H4 (cell line): ENCODE measurements around the gene LRRC8A. TPM values are rescaled to one million over a fixed set of nuclear protein-coding genes. Genes with fewer than 3 reads are reported as not detected.
"Not testable (repeated sequence)": the region's sequence is repeated elsewhere in the genome, so short reads cannot be mapped to it uniquely, and the experiment has no call there.

Experiments
- DNase-seq: peaks from one replicate; pipeline ENCODE4 v3.0.0-alpha.2; 2015; ENCODE audit warnings: low spot score
- total RNA-seq: library from RNA; depleted of rRNA; stranded (reverse); fragments of >200 nt; shearing (Covaris generic); gene quantifications from 2 replicates; pipeline ENCODE4 v1.2.3, GENCODE V29; 2014; rRNA removed

LRRC8A gene
- total RNA-seq, 1 experiment from 2014 or later: 26.8 TPM

GRCh38 chr9:128961403-128961802 is 79.5 kb downstream of the LRRC8A start:
- DNase-seq: not testable (repeated sequence)

Other genes with a start within 250 kb of the LRRC8A start
- 56.9 and 69.0 TPM in 2 replicates for gene DYNC2I2, start 225.3 kb upstream of the LRRC8A start, total RNA-seq
- 568 and 655 TPM in 2 replicates for gene SET, start 192.9 kb upstream of the LRRC8A start, total RNA-seq
- 1.9 and 2.8 TPM in 2 replicates for gene PKN3, start 179.6 kb upstream of the LRRC8A start, total RNA-seq
- gene ZDHHC12, start 158.0 kb upstream of the LRRC8A start, total RNA-seq: 46.4 and 57.8 TPM in 2 replicates
- 12.4 and 21.5 TPM in 2 replicates for gene ZER1, start 110.2 kb upstream of the LRRC8A start, total RNA-seq
- 12.0 and 16.6 TPM in 2 replicates for gene TBC1D13, start 94.9 kb upstream of the LRRC8A start, total RNA-seq
- 13.5 and 17.4 TPM in 2 replicates for gene ENDOG, start 63.6 kb upstream of the LRRC8A start, total RNA-seq
- 16.7 and 39.2 TPM in 2 replicates for gene SPOUT1, start 52.3 kb upstream of the LRRC8A start, total RNA-seq
- 7.1 and 7.3 TPM in 2 replicates for gene KYAT1, start 183 bp upstream of the LRRC8A start, total RNA-seq
- gene PHYHD1, start 38.8 kb downstream of the LRRC8A start, total RNA-seq: not detected in 2 replicates
- gene DOLK, start 65.5 kb downstream of the LRRC8A start, total RNA-seq: 23.3 and 28.3 TPM in 2 replicates
- gene NUP188, start 65.6 kb downstream of the LRRC8A start, total RNA-seq: 37.0 and 51.6 TPM in 2 replicates
- gene SH3GLB2, start 146.2 kb downstream of the LRRC8A start, total RNA-seq: 14.0 and 17.2 TPM in 2 replicates
- 9.3 and 18.2 TPM in 2 replicates for gene MIGA2, start 154.5 kb downstream of the LRRC8A start, total RNA-seq
- gene DOLPP1, start 199.0 kb downstream of the LRRC8A start, total RNA-seq: 17.1 and 17.5 TPM in 2 replicates
- 14.5 and 21.2 TPM in 2 replicates for gene CRAT, start 228.7 kb downstream of the LRRC8A start, total RNA-seq
- 89.0 and 91.8 TPM in 2 replicates for gene PTPA, start 229.3 kb downstream of the LRRC8A start, total RNA-seq